NCI-H774 (cell line): ENCODE data around the gene KRI1.

ENCODE experiments used
- DNase-seq: peaks from one replicate; lab custom pipeline; 2025; lab: John Stamatoyannopoulos, UW

The KRI1 gene

DNA sequence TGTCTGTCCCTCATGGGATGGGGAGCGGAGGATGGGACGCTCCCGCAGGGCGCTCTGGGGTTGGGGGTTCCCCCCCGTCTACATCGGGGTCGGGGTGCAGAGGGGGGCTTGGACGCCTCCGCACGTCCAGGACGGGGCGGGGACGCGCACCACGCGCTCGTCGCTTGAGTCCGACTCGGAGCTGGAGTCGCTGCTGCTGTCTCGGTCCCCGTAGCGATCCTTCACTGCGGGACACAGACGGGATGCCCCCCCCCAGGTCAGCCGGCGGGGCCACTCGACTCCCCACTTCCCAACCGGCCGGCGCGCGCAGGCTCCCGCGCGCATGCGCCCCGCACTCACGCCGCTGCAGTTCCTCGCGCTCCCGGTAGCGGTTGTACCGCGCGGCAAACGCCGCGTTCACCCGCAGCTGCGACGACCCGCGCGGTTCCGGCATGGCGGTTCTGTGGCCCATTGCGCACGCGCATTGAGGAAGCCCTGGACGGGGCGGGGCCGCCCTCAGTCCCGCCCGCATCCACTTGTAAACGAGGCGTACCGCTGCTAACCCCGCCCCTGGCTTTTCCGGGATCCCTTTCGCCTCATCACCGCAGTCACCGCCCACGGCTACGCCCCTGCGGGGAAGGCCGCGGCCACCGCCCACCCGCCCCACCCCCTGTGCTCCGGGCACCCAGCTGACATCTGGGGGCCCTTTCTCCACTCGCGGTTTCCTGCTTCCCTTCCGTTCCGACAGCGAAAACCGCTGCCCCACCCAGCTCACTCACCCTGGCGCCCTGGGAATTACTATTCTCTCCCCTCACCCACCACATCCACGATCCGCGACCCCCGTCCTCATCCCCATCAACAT lies at the start of gene KRI1:
Gene KRI1, minus strand, starts transcription at position 444 of the 841 bp plus-strand sequence. Its CDS starts 11 bp downstream, at position 433.
- DNase-seq: peak; percentile 93

DNA sequence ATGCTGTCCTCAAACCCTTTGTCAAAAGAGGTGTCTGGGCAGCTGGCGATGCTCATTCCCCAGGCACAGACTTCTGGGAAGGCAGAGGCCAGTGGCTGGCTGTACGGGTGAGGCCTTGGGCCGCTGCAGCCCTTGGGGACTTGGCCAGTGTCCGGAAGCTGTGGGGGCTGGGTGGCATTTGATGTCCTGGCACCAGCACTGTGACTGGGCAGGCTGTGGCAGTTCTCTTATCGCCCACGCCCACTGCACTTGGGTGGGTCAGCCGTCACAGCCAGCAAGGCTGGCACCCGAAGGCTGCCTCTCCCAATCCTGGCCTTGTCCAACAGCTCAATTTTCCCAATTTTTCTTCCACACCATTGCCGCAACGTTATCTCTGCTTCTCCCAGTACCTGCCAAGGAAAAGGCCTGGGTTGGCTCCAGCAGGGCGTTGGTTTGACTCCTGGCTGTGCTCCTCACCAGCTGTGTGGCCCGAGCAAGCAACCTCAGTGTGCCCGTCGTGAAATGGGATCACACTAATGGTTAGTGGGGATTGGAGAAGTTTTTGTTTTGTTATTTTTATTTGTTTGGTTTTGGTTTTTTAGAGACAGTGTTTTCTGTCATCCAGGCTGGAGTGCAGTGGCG lies 46.8 kb upstream of the KRI1 start:
- DNase-seq: no peak

DNA sequence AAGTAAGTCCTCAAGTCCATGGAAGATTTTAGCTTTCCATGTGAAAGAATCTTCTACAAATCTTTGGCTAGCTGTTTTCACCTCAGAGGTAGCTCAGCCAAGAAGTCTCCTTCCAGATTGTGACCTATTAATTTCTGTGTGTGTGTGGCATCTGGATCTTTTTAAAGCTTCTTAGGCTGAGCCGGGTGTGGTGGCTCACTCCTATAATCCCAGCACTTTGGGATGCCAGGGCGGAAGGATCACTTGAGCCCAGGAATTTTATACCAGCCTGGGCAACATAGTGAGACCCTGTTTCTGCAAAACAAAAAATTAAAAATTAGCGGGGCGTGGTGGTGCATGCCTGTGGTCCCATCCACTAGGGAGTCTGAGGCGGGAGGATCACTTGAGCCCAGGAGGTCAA lies 46.1 kb upstream of the KRI1 start:
- DNase-seq: no peak

DNA sequence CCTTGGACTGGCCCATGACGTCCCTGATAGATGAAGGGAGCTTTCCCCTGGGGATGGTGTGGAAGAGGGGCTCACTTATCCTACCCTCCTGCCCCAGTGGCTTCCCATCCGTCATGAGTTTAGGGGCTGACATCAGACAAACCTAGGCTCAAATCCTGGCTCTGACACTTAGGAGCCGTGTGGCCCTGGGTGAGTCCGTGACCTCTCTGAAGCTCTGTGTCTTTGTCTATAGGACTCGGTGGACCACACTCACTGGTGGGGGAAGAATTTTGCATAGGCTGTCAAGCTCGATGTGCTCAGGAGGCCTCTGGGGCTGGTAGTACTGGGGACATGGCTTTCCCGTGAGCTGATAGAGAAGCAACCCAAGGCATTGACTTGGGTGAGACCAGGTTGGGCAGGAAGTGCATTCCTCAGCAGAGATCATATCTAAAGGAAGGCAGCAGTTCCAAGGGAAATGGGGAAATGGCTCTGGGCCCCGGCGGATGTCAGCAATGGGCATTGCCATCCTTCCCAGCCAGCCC lies 38.7 kb upstream of the KRI1 start:
- DNase-seq: no peak

DNA sequence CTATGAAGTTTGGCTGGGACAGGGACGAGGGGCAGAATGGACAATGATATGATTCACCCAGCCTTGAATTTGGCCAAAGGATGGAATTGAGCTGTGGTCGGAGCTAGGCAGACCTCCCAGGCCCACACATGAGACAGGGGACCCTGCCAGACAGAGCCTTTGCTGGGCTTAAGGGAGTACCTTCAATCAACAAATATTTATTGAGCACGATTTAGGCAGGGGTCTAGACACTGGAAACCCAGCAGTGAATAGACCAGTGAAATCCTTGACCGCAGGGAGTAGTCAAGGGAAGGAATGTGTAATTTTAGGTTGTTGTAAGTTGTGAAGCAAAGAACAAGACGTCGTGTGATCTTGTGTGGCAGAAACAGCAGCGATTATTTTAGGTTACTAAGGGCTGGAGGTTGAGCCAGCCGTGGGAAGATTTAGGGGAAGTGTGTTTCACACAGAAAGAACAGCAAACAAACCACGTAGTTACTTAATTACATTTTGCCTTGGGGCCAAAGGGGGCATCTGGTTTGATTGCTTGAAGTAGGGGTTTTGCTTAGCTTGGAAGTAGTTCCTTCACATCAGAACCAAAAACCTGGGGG lies 38.2 kb upstream of the KRI1 start:
- no peak for DNase-seq

DNA sequence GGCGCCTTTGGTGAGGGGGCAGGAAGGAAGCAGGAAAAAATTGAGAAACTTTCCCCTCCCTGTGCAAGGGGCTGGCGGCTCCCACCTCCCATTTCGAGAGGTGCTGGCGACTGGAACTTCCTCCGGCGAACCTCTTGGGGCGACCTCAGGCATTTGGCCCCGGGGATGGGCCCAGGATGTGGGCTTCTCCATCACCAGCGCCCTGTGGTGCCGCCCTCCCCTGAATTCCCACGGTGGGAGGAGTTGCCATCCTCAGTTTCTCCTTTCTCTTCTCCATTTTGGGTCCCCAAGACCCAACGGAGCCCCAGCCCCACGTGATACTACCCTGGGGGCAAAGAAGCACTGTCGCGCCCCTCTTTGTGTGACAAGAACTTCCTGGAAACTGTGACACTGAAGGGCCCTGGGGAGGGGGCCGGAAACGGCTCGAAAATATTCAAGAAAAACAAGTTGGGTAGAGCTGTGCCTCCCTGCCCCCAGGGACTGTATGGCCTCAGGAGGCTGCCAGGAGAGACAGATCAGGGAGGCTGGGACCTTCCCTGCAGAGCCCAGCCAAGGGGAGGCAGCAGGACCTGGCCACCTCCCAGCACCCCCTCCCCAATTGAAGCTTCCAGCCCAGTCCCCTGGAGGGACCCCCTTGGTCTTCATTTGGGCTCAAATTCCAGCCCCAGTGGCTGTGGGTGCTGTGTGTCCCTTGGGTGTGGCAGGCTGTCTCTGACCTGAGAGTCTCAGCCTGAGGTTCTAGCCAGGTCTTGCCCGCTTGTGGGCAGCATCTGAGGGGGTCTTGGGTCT lies 37.5 kb upstream of the KRI1 start:
- no peak for DNase-seq

DNA sequence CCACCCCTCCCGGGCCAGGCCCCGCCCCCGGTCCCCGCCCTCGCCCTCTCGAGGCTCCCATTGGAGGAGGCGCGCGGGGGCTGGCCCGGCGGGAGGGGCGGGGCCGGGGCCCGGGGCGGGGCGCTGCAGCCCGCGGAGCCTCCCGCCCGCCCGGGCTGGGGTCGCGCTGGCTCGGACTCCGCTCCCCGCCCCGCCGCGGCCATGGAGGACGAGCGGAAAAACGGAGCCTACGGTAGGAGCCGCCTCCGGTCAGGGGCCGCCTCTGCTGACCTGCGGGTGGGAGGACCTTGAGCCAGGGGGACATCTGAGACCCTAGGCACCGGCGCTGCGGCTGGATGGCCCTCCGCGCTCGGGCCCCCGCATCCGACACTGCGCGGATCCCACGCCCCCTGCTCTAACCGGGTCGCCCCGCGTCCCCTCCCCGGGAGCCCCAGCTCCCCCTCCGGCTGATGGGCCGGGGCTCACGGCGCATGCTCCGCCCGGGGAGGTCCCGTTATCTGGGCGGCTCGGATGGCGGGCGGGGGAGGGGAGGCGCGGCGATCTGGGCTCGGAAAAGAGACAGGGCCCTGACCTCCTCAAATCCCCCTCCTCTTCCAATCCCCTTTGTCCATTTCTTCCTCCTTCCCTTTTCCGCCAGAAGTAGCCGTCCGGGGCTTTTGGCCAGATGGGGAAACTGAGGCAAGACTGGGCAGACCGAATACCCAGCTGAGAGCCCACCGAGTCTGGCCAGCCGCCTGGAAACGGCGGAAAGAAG lies 36.7 kb upstream of the KRI1 start:
- DNase-seq: peak; percentile 68

DNA sequence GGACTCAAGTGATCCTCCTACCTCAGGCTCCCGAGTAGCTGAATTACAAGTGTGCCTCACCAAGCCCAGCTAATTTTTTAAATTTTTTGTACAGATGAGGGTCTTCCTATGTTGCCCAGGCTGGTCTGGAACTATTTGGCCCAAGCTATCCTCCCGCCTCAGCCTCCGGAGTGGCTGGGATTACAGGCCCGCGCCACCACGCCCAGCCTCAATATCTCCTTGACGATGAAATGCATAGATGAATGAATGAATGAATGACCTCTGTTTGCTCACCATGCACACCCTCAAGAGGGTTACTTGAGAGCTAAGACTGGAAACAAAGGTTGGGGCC lies 36.2 kb upstream of the KRI1 start:
- no peak for DNase-seq

DNA sequence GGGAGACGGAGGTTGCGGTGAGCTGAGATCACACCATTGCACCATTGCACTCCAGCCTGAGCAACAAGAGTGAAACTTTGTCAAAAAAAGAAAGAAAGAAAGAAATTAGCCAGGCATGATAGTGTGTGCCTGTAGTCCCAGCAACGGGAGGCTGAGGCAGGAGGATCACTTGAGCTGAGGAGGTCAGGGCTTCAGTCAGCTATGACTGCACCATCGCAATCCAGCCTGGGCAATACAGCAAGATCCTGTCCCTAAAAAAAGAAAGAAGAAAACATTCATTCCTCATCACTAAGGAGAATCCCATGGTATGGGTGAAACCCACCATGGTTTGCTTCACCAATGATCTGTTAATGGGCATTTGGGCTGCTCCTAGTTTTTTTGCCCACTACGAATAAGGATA lies 34.3 kb upstream of the KRI1 start:
- no peak for DNase-seq

DNA sequence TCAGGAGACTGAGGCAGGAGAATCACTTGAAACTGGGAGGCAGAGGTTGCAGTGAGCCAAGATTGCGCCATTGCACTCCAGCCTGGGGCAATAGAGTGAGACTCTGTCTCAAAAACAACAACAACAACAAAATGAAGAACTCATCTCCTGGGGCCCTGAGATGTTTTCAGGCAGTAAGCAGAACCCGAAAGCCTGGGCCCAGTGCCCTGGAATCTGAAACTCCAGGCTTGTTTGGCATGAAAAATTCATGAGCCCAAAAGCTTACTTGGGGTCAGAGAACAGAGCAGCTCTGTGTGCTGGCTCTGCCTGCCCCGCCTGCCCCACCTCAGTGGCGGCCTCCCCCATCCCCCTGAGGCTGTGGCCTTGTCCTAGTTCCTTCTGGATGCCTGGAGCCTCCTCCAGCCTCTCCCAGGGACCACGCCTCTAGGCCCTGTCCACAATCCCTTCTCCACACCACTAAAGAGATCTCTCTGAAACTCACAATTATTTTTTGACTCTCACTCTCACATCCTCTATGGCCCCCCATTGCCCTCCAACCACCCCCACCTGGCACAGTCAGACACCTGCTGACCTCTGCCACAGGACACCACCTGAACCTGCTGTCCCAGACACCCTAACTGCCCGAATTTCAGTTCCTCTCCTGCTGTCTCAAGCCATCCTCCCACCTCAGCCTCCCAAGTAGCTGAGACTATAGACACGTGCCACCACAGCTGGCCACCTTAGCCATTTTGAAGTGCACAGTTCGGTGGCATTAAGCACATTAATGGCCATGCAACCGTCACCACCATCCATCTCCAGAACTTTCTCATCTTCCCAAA lies 28.2 kb upstream of the KRI1 start:
- DNase-seq: no peak

DNA sequence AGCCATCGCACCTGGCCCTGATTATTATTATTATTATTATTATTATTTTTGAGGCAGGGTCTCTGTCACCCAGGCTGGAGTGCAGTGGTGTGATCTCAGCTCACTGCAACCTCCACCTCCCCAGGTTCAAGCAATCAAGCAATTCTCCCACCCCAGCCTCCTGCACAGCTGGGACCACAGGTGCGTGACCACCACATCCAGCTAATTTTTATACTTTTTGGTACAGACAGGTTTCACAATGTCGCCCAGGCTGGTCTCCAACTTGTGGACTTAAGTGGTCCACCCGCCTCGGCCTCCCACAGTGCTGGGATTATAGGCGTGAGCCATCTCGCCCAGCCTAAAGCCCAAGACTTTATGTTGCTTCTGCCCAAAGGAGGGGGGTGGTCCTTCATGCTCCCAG lies 27.3 kb upstream of the KRI1 start:
- DNase-seq: no peak

DNA sequence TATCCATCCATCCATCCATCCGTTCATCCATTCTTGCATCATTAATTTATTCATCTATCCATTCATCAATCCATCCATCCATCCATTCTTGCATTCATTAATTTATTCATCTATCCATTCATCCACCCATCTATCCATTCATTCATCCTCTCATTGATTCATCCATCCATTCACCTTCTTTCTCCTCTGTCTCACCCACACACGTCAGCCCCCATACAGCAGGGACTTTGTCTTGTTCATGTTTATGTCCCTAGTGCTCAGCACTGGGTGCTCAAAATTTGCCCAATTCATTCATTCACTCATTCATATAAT lies 22.0 kb upstream of the KRI1 start:
- DNase-seq: no peak

DNA sequence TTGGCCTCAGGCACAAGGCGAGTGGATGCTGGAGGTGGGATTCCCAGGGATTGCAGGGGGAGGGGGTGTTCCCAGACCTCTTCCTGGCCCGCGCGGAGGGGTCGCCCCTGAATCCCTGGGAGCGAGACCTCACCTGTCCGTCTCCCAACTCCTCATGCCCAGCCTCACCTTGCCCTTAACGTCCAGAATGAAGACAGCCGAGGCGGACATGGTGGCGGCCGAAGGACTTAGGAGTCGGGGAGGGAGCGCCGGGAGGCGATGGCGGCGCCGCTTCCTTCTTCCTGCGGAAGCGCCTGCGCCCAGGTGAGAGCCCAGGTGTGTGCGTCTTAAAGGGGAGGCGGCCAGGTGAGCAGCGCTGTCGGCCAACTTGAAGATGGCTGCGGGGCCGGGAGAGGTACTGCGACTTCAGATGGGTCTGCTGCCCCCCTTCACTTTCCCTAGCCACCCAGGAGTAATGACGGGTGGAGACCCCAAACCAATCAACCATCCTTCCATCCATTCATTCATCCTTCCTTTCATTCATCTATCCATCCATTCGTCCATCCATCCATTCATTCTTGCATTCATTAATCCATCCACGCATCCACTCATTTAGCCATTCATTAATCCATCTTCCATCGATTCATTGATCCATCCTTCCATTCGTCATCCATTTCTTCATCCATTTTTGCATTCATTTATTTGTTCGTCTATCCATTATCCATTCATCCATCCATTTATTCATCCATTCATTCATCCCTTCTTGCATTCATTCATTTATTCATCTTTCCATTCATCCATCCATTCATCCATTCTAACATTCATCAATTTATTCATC lies 21.4 kb upstream of the KRI1 start, which contains the start of gene AP1M2:
Gene AP1M2, minus strand, starts transcription at position 291 of the 817 bp plus-strand sequence. Its CDS starts 81 bp downstream, at position 210.
- DNase-seq: peak; percentile 41

DNA sequence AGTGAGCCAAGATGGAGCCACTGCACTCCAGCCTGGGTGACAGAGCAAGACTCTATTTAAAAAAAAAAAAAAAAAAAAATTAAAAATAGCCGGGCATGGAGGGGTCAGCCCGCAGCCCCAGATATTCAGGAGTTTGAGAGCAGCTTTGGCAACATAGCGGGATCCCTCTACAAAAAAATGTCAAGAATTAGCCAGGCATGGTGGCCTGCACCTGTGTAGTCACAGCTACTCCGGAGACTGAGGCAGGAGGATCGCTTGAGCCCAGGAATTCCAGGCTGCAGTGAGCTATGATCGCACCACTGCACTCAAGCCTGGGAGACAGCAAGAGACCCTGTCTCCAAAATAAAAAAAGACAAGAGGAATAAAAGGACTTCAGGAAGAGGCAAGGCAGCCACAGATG lies 20.6 kb upstream of the KRI1 start:
- no peak for DNase-seq

DNA sequence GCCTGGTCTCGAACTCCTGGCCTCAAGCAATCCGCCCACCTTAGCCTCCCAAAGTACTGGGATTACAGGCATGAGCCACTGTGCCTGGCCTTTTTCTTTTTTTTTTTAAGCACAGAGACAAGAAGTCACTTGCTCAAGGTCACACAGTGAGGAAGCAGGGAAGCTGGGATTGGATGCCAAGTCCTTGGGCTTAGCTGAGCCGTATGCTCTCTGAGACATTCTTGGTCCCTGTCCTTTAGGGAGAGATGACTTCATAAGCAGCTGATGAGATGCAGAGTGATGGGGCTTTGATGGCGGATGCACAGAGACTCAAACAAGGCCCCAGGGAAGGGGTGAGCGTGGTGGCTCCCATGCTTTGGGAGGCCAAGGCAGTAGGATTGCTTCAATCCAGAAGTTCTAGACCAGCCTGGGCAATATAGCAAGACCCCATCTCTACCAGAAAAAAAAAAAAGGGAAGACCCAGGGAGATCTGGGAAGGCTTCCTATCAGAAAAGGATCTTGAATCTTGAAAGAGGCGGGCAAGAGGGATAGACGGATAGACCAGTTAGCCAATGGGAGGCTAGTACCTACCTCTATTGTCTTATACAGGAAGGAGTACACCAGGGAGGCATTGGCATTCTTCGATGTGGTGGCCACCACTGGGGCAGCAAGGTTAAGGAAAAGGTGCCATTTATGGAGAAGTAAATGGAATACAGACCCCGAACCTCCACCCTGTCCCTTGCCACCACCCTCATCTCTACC lies 17.4 kb upstream of the KRI1 start:
- DNase-seq: no peak

DNA sequence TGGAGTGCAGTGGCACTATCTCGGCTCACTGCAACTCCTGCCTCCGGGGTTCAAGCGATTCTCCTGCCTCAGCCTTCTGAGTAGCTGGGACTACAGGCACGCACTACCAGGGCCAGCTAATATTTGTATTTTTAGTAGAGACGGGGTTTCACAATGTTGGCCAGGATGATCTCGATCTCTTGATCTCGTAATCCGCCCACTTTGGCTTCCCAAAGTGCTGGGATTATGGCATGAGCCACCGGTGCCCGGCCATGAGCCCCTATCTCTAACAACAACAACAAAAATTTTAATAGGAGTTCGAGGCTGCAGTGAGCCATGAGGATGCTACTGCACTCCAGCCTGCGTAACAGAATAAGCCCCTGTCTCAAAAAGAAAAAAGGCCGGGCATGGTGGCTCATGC lies 16.3 kb upstream of the KRI1 start:
- DNase-seq: no peak

DNA sequence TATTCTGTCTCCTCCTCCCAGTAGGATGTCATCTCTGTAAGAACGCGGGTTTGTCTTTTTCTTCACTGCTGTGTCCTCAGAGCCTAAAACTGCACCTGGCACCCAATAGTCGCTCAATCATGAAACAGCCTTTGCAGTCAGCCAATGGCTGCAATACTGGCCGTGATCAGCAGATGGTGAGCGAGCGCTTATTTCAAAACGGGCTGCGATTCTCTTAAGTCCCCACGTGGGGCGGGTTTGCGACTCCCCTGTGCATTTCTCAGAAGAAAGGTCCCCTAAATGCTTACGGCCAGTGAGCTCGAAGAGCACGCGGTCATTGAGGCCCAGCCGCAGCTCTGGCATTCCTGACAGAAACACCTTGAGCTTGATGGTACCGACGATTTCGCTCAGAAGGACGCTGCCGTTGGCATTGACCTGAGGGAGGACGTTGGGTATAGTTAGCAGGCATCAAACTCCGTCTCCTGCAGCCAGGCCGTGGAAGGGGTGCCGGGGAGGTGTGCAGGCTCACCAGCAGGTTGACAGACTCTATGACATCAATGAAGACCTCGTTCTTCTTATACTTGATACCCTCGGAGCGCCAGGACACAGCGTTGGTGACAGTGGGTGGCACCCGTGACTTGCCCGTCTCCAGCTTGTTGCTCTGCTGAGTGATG lies 15.3 kb upstream of the KRI1 start:
- no peak for DNase-seq

DNA sequence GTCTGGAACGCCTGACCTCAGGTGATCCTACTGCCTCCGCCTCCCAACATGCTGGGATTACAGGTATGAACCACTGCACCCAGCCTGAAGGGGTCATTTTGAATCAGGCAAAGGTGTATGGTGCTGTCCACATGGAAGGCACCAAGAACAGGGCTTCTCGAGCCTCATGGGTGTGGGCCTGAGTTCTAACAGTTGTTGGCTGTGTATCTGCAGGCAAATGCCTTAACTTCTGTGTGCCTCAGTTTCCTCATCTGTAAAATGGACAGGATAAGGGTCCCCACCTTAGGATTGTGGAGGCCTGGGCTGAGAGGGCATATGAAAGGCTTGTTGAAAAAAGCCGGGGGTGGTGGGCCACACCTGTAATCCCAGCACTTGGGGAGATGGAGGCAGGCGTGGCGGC lies 12.1 kb upstream of the KRI1 start:
- DNase-seq: no peak
